K562 (cell line): ENCODE measurements around the gene ZFP3. TPM values are rescaled to one million over a fixed set of nuclear protein-coding genes. Genes with fewer than 3 reads are reported as not detected.

Source experiments
- ATAC-seq: fragments of 200-7000 bp; cut with Tn5 transposase; 3 replicates; pipeline ENCODE4 v1.9.1; 2020; ENCODE audit warnings: moderate library complexity
- BruUV-seq: library from RNA; stranded (reverse); fragments of 400-500 nt; replicated peaks from 2 replicates; lab custom pipeline; 2021; lab: Mats Ljungman, UMichigan
- CTCF ChIA-PET: fragments of 300-600 bp; formaldehyde crosslinking; extraction: SDS; loops from one replicate; lab custom pipeline; 2021; ENCODE audit warnings: low intra/inter-chr PET ratio; lab: Yijun Ruan, JAX
- POLR2A ChIA-PET: fragments of 300-600, 350-650 bp; sonication (Branson Sonifier 250); formaldehyde crosslinking; extraction: SDS; loops from one replicate; lab custom pipeline; 2021; ENCODE audit warnings: antibody characterized with exemption, inconsistent platforms; lab: Yijun Ruan, JAX
- DNase-seq, 4 experiments: peaks; one replicate each; pipeline versions ENCODE4 v3.0.0 to v3.0.0-alpha.2; 2011 to 2018; ENCODE audit warnings: low spot score in 3 of 4, mixed read lengths in 3 of 4; ENCODE audit errors: extremely low read depth in 1 of 4
- FAIRE-seq: peaks from 2 replicates; lab custom pipeline; 2011; peaks lifted over from hg19 to GRCh38; lab: Jason Lieb, UNC
- H2AFZ ChIP-seq: 2 replicates; pipeline ENCODE4 v1.6.0; 2011; ENCODE audit warnings: low read depth, low read length, control low read depth, inconsistent platforms
- H3K27ac ChIP-seq: fragments of 200-600 bp; 3 replicates; pipeline ENCODE4 v1.8.0; 2011; ENCODE audit warnings: low read depth, mild to moderate bottlenecking, control low read depth, inconsistent platforms, low read length, moderate library complexity, mixed read lengths; ENCODE audit errors: extremely low read depth
- H3K27me3 ChIP-seq, 2 experiments: fragments of 300-600 bp in 1 of 2; 2 replicates in 1 of 2; 3 replicates in 1 of 2; pipeline versions ENCODE4 v1.6.0 to v1.8.0; 2011; ENCODE audit warnings: inconsistent platforms in 2 of 2, low read length in 2 of 2, mild to moderate bottlenecking in 1 of 2, mixed read lengths in 1 of 2, moderate library complexity in 1 of 2; ENCODE audit not compliant: control insufficient read depth in 2 of 2, insufficient read depth in 2 of 2
- H3K36me3 ChIP-seq: fragments of 300-600 bp; 3 replicates; pipeline ENCODE4 v1.8.0; 2011; ENCODE audit warnings: mild to moderate bottlenecking, low read length, inconsistent platforms; ENCODE audit not compliant: control insufficient read depth, insufficient read depth
- H3K4me1 ChIP-seq, 2 experiments: fragments of 200-600 bp in 1 of 2; replicated peaks in 1 of 2; 2 replicates in 1 of 2; 3 replicates in 1 of 2; pipeline versions ENCODE4 v1.5.1 to v1.8.0; 2011; ENCODE audit warnings: inconsistent platforms in 2 of 2, low read length in 2 of 2, mild to moderate bottlenecking in 1 of 2, mixed read lengths in 1 of 2, moderate library complexity in 1 of 2; ENCODE audit not compliant: control insufficient read depth in 2 of 2, insufficient read depth in 2 of 2
- H3K4me2 ChIP-seq: 2 replicates; pipeline ENCODE4 v1.6.1; 2011; ENCODE audit warnings: low read length, control low read depth, inconsistent platforms, mixed read lengths; ENCODE audit not compliant: insufficient read depth
- H3K4me3 ChIP-seq: fragments of 200-600 bp; sonication (generic), shearing (Covaris generic); 2 replicates; pipeline ENCODE4 v1.5.1; 2016; ENCODE audit warnings: control low read depth, inconsistent platforms
- H3K79me2 ChIP-seq: fragments of 200-600 bp; 3 replicates; pipeline ENCODE4 v1.8.0; 2011; ENCODE audit warnings: low read length, inconsistent platforms; ENCODE audit not compliant: control insufficient read depth, insufficient read depth
- H3K9ac ChIP-seq, 2 experiments: 2 replicates each; pipeline versions ENCODE4 v1.6.0 to v1.6.1; 2011; ENCODE audit warnings: low read depth in 2 of 2, low read length in 2 of 2, control low read depth in 1 of 2, inconsistent platforms in 1 of 2, mild to moderate bottlenecking in 1 of 2, mixed read lengths in 1 of 2; ENCODE audit not compliant: insufficient read depth in 1 of 2
- H3K9me1 ChIP-seq: one replicate; pipeline ENCODE4 v1.6.0; 2011; ENCODE audit warnings: inconsistent platforms, mild to moderate bottlenecking, low read length, moderate library complexity; ENCODE audit not compliant: control insufficient read depth, insufficient read depth
- H3K9me3 ChIP-seq: replicated peaks from 2 replicates; pipeline ENCODE4 v1.5.1; 2011; ENCODE audit warnings: low read depth, low read length, inconsistent platforms; ENCODE audit not compliant: control insufficient read depth, insufficient read depth
- H4K20me1 ChIP-seq: replicated peaks from 2 replicates; pipeline ENCODE4 v1.6.1; 2011; ENCODE audit warnings: low read length, inconsistent platforms, mixed read lengths; ENCODE audit not compliant: control insufficient read depth, insufficient read depth
- CBX3 ChIP-seq, 2 experiments: IDR thresholded peaks; 1 replicate in 1 of 2; 2 replicates in 1 of 2; pipeline ENCODE4 v1.6.1; 2012; ENCODE audit warnings: inconsistent platforms in 2 of 2, low read length in 2 of 2, borderline replicate concordance in 1 of 2, control low read depth in 1 of 2
- CHD4 ChIP-seq: fragments of 200-600 bp; sonication (generic); IDR thresholded peaks from 3 replicates; pipeline ENCODE4 v1.6.1; 2012; ENCODE audit warnings: low read depth, mild to moderate bottlenecking, mixed read lengths, low read length, inconsistent platforms; ENCODE audit not compliant: insufficient read depth, insufficient replicate concordance, poor library complexity, severe bottlenecking
- GATAD2B ChIP-seq: fragments of 450-650 bp; IDR thresholded peaks from 2 replicates; pipeline ENCODE4 v1.6.1; 2017; ENCODE audit warnings: mild to moderate bottlenecking, borderline replicate concordance
- HOXB6 ChIP-seq: fragments of 250-450 bp; sonication (Bioruptor Pico); IDR thresholded peaks from 2 replicates; pipeline ENCODE4 v1.5.1; 2022; ENCODE audit warnings: mild to moderate bottlenecking, borderline replicate concordance
- KLF6 ChIP-seq: fragments of 250-450 bp; sonication (Bioruptor Pico); IDR thresholded peaks from 2 replicates; pipeline ENCODE4 v1.4.0; 2020; ENCODE audit warnings: mild to moderate bottlenecking, moderate library complexity, borderline replicate concordance
- MXI1 ChIP-seq: IDR thresholded peaks from 2 replicates; pipeline ENCODE4 v1.6.1; 2011; ENCODE audit warnings: low read depth, mild to moderate bottlenecking, improper control_type of control experiment, low read length
- MYC ChIP-seq, 2 experiments: fragments of 250-450 bp in 1 of 2; sonication (Bioruptor Pico) in 1 of 2; IDR thresholded peaks; 2 replicates each; pipeline versions ENCODE4 v1.5.1 to v1.6.1; 2012 to 2021; ENCODE audit warnings: low read depth in 2 of 2, borderline replicate concordance in 1 of 2, improper control_type of control experiment in 1 of 2, low read length in 1 of 2, mild to moderate bottlenecking in 1 of 2, moderate library complexity in 1 of 2
- PHF20 ChIP-seq: fragments of 450-650 bp; IDR thresholded peaks from 2 replicates; pipeline ENCODE4 v1.6.1; 2018; ENCODE audit not compliant: partially characterized antibody
- PTTG1 ChIP-seq: fragments of 450-650 bp; IDR thresholded peaks from 2 replicates; pipeline ENCODE4 v1.6.1; 2016; ENCODE audit warnings: low read depth, mild to moderate bottlenecking, missing genetic modification characterization, missing compliant biosample characterization
- SIX5 ChIP-seq, 2 experiments: IDR thresholded peaks; 2 replicates each; pipeline ENCODE4 v1.6.1; 2011; ENCODE audit warnings: low read length in 2 of 2, borderline replicate concordance in 1 of 2, low read depth in 1 of 2, mild to moderate bottlenecking in 1 of 2, moderate library complexity in 1 of 2; ENCODE audit not compliant: insufficient read depth in 1 of 2
- WGBS: fragments of 100-300 bp; shearing (Covaris generic); methylation state at CpG from one replicate; pipeline ENCODE4 v1.1.6; 2016; ENCODE audit warnings: low coverage, mixed read lengths; ENCODE audit not compliant: insufficient coverage; ENCODE audit errors: missing lambda C conversion rate; 5-methylcytosine and 5-hydroxymethylcytosine counted together
- in situ Hi-C: fragments of 300-500 bp; cut with MboI; formaldehyde crosslinking; loops from 4 replicates; pipeline ENCODE4 v1.15.0; 2018; ENCODE audit warnings: inconsistent platforms, mixed read lengths
- intact Hi-C: fragments of 100-400 bp; cut with micrococcal nuclease; formaldehyde crosslinking; loops from 2 replicates; pipeline ENCODE4 v1.14.2; 2022
- polyA plus RNA-seq, 8 experiments: library from polyadenylated mRNA; depleted of rRNA in 4 of 8; stranded (reverse) in 5 of 8; unstranded in 3 of 8; fragments of >200 nt; fragmentation: Nextera tagmentation in 2 of 8; fragmentation: Illumina TruSeq in 1 of 8; extraction: Ambion mirVana in 2 of 8; extraction: Trizol in 1 of 8; gene quantifications; 2 replicates each; pipeline versions ENCODE4 v1.2.1 to v1.2.3, GENCODE V29; 2011 to 2014; ENCODE audit warnings: inconsistent platforms in 1 of 8, missing spikeins in 1 of 8
- total RNA-seq, 7 experiments: library from RNA; depleted of rRNA in 6 of 7; stranded (reverse); fragments of >200 nt in 6 of 7; fragmentation: Illumina TruSeq in 2 of 7; extraction: Trizol in 2 of 7; gene quantifications; 2 replicates each; pipeline versions ENCODE4 v1.2.1 to v1.2.3, GENCODE V29; 2011 to 2021; ENCODE audit warnings: low replicate concordance in 1 of 7
- TF ChIP-seq, protein P1 (sequence below): sonication (generic); formaldehyde crosslinking; IDR thresholded peaks from 2 replicates; pipeline ENCODE4 v1.8.1; 2023; ENCODE audit warnings: mild to moderate bottlenecking, missing genetic modification reagents
- TF ChIP-seq, protein P2 (sequence below): fragments of 450-650 bp; IDR thresholded peaks from 2 replicates; pipeline ENCODE4 v1.6.1; 2017; ENCODE audit warnings: mild to moderate bottlenecking, moderate library complexity
- TF ChIP-seq, protein P3 (sequence below), 2 experiments: fragments of 450-650 bp in 1 of 2; sonication (generic) in 1 of 2; formaldehyde crosslinking; conservative IDR thresholded peaks; 2 replicates each; pipeline versions ENCODE4 v1.4.0 to v1.8.1; 2020 to 2022; ENCODE audit warnings: mild to moderate bottlenecking in 1 of 2, missing genetic modification reagents in 1 of 2
- TF ChIP-seq, protein P4 (sequence below), 2 experiments: fragments of 200-800 bp in 1 of 2; sonication (Bioruptor generic) in 1 of 2; sonication (generic) in 1 of 2; formaldehyde crosslinking in 1 of 2; IDR thresholded peaks in 1 of 2; conservative IDR thresholded peaks in 1 of 2; 2 replicates each; pipeline versions ENCODE4 v1.5.0 to v1.6.1; 2016 to 2020; ENCODE audit warnings: missing compliant biosample characterization in 1 of 2, missing genetic modification characterization in 1 of 2, missing genetic modification reagents in 1 of 2

The ZFP3 gene
- total and polyA plus RNA-seq, 9 of the 15 experiments (the other 6 are each of a cell fraction or from before 2014, with no cell fraction given): 0.04 TPM; not detected in 8

DNA sequence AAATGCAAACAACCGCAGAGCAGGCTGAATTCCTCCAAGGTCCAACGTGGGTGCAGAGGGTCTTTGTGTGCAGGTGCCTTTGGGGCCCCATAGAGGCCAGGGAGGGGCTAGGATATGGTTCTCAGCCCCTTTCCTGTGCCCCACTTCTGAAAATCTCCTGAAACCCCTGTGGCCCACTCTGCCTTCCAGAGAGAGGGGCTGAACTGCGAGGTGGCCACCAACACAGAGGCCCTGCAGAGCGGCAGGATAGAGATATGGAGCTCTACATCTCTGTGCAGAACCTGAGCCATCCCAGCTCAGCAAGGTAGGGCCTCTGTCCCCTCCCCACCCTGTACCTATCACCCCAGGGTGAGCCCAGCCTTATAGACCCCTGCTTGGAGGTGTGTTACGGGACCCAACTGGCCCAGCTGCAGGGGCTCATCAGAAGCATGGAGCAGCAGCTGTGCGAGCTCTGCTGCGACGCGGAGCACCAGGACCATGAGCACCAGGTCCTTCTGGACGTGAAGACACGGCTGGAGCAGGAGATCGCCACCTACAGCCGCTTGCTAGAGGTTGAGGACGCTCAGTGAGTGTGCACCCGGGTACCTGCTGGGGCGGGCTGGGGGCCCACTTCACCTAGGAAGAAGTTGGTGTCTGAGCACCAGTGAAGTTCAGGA lies 43.0 kb downstream of the ZFP3 start:
- no peaks in the 10 kb centered on the region for H3K9me1 ChIP-seq
- under 1% methylated on average over 11 of the region's 16 CpGs for WGBS
- TF ChIP-seq KLF6 (CRISPR knock-in tag) (no peak), PHF20 (no peak), PTTG1 (tag) (no peak), MXI1 (no peak), CHD4 (no peak), CBX3 (IDR thresholded peaks at IDR 0.05; ENCODE audit: borderline replicate concordance in 1 of 2, low read length in 2 of 2) (no peak), GATAD2B (no peak), SIX5 (IDR thresholded peaks at IDR 0.05; ENCODE audit: borderline replicate concordance in 1 of 2, insufficient read depth in 1 of 2, low read depth in 1 of 2, low read length in 2 of 2) (no peak), HOXB6 (CRISPR knock-in tag) (no peak), MYC (IDR thresholded peaks at IDR 0.05; ENCODE audit: low read depth, low read length) (no peak), MYC (CRISPR knock-in tag; IDR thresholded peaks at IDR 0.05; ENCODE audit: borderline replicate concordance, low read depth) (no peak)
- TF ChIP-seq, protein P1, sequence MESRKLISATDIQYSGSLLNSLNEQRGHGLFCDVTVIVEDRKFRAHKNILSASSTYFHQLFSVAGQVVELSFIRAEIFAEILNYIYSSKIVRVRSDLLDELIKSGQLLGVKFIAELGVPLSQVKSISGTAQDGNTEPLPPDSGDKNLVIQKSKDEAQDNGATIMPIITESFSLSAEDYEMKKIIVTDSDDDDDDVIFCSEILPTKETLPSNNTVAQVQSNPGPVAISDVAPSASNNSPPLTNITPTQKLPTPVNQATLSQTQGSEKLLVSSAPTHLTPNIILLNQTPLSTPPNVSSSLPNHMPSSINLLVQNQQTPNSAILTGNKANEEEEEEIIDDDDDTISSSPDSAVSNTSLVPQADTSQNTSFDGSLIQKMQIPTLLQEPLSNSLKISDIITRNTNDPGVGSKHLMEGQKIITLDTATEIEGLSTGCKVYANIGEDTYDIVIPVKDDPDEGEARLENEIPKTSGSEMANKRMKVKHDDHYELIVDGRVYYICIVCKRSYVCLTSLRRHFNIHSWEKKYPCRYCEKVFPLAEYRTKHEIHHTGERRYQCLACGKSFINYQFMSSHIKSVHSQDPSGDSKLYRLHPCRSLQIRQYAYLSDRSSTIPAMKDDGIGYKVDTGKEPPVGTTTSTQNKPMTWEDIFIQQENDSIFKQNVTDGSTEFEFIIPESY (CRISPR knock-in tag): no peak
- TF ChIP-seq, protein P2, sequence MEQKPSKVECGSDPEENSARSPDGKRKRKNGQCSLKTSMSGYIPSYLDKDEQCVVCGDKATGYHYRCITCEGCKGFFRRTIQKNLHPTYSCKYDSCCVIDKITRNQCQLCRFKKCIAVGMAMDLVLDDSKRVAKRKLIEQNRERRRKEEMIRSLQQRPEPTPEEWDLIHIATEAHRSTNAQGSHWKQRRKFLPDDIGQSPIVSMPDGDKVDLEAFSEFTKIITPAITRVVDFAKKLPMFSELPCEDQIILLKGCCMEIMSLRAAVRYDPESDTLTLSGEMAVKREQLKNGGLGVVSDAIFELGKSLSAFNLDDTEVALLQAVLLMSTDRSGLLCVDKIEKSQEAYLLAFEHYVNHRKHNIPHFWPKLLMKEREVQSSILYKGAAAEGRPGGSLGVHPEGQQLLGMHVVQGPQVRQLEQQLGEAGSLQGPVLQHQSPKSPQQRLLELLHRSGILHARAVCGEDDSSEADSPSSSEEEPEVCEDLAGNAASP: no peak
- TF ChIP-seq, protein P3, sequence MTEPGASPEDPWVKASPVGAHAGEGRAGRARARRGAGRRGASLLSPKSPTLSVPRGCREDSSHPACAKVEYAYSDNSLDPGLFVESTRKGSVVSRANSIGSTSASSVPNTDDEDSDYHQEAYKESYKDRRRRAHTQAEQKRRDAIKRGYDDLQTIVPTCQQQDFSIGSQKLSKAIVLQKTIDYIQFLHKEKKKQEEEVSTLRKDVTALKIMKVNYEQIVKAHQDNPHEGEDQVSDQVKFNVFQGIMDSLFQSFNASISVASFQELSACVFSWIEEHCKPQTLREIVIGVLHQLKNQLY (CRISPR knock-in tag; conservative IDR thresholded peaks at IDR 0.05): no peak
- TF ChIP-seq, protein P4, sequence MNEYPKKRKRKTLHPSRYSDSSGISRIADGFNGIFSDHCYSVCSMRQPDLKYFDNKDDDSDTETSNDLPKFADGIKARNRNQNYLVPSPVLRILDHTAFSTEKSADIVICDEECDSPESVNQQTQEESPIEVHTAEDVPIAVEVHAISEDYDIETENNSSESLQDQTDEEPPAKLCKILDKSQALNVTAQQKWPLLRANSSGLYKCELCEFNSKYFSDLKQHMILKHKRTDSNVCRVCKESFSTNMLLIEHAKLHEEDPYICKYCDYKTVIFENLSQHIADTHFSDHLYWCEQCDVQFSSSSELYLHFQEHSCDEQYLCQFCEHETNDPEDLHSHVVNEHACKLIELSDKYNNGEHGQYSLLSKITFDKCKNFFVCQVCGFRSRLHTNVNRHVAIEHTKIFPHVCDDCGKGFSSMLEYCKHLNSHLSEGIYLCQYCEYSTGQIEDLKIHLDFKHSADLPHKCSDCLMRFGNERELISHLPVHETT (CRISPR knock-in tag; conservative IDR thresholded peaks at IDR 0.05 in 1 of 2, IDR thresholded peaks at IDR 0.05 in 1 of 2): no peak

More for the DNA sequence above, 43.0 kb downstream of the ZFP3 start:
- POLR2A ChIA-PET: no interaction called here
- Histone ChIP-seq H3K4me2 (no peak overlapping the region), H4K20me1 (no peaks in the 10 kb centered on the region), H3K27me3 (peaks cover 0 to 16% of the 10 kb centered on the region in 2 experiments; a peak in 2 of 5 replicates), H3K4me3 (no peak overlapping the region), H3K4me1 (no peaks in the 10 kb centered on the region), H3K27ac (no peak overlapping the region), H3K79me2 (no peaks in the 10 kb centered on the region), H3K36me3 (no peaks in the 10 kb centered on the region), H3K9me3 (0 out of 2 replicates have a peak, but pooled peaks cover 1% of the 10 kb centered on the region), H3K9ac (no peak overlapping the region), H2AFZ (no peak overlapping the region)
- no peak for DNase-seq
- in situ Hi-C loops: no loop called here
- no peak for ATAC-seq
- no peak for FAIRE-seq
- CTCF ChIA-PET: no interaction called here
- intact Hi-C loops: no loop called here
- no TSS peak for BruUV-seq
